T47D (cell line): ENCODE measurements around the gene KIF6.

Source experiments
- DNase-seq, 2 experiments: peaks; one replicate each; pipeline versions ENCODE4 v3.0.0 to v3.0.0-alpha.2; 2011 to 2012; ENCODE audit warnings: low read depth in 1 of 2, low spot score in 1 of 2
- JUND ChIP-seq: IDR thresholded peaks from 2 replicates; pipeline ENCODE4 v1.6.1; 2012; ENCODE audit warnings: low read depth
- in situ Hi-C: cut with HindIII; loops from 2 replicates; pipeline ENCODE4 v1.10.0; 2016; ENCODE audit warnings: low sequenced_read_pairs, low pct_unique_long_range_greater_than_20kb

Gene KIF6

GRCh38 chr6:39362487-39362865 is 362.7 kb downstream of the KIF6 start:
- no peak for TF ChIP-seq JUND
- in situ Hi-C loops, result no loop called here
- DNase-seq, result peak in 1 of 2 experiments; percentile 48

DNA sequence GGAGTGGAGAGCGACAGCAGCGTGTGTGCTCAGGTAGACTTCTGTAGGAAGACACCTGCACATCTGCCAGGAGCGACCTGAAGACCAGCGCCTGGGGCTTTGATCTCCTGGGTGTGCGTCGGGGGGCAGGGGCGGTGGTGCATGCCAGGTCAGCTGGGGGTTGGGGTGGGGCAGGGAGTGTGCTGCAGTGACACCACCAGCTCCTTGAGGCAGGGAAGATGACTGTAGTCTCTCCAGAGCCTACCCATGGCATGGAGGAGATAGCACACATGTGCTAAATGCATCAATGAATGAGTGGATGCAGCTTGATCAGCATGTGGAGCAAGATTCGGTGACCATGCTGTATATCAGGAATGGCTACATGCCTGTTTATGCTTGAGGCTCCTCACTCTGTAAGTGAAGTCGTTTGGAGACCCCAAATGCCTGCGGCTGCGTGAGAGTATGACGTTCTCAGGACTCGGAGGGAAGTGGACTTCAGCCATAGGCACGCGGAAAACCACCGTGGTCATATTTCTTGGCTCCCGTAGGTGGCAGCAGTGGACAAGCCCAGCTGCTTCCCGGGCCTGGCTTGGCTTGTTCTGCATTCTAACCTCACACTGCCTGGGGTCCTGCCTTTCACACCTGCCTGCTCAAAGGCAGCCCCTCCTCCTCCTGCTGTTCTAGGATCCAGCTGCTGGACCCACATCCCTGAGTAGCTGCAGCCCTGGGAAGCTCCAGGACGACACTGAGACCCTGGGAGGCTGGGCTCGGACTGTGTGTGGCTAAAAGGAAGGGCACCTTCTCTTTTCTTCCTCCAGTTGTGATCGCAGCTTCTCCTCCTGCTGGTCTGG is 363.3 kb downstream of the KIF6 start:
- in situ Hi-C loops, result no loop called here
- no peak for TF ChIP-seq JUND
- peak; percentile 75 for DNase-seq

DNA sequence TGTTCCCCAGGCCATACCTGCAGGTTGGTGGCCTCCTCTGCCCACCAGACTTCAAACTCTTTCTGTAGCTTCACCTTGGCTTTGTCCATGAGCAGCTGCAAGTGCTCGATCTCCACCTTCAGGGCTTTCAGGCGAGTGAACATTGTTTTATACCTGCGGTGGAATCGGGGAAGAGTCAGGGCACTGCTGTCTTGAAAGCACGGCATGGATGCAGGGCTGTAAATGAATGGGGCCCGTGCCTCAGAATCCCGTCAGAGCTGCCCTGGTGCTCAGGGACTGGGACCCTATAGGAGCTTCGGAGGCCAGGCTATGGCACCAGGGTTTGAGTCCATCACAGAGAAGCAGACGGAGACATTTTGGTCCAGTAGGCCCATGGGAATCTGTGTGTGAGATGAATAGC is 364.8 kb downstream of the KIF6 start:
- no peak for TF ChIP-seq JUND
- no peak for DNase-seq
- in situ Hi-C loops, result no loop called here

DNA sequence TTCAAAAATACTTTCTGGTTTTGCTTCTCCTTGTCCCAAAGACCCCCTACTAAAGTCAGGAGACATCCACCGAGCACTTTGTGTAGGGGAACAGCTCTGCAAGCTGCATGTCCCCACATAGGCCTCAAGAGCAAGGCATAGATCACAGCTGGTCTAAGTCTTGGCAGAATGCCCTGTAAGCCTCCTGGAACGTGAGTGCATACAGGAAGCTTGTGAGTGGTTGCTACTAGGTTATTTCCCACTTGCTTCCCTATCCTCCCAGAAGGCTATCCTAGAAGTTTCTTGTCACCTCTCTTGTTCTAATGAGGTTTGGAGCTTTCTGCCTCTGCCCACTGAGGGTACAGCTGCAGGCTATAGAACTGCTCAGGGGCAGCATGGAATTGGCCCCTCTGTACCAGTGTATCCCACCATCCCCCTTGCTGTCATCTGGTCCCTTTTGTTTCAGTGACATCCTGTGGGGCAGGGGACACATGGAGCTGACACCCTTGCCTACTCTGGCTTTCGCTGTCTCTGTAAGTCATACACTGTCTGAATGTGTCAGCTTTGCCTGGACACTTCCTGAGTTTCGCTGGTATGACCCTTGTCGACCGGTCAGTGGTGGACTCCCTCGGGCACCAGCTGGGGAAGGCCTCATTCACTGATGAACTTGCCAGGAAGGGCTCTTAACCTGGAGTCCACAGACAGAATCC is 367.1 kb downstream of the KIF6 start:
- in situ Hi-C loops, result no loop called here
- peak in 1 of 2 experiments; percentile 38 for DNase-seq
- no peak for TF ChIP-seq JUND

- no peak for DNase-seq
- TF ChIP-seq JUND, result no peak
- in situ Hi-C loops, result no loop called here
These were observed 371.4 kb downstream of the KIF6 start for GRCh38 chr6:39353698-39354315.

- in situ Hi-C loops, result no loop called here
- no peak for DNase-seq
- TF ChIP-seq JUND, result no peak
These were observed 374.3 kb downstream of the KIF6 start for GRCh38 chr6:39350723-39351505.

DNA sequence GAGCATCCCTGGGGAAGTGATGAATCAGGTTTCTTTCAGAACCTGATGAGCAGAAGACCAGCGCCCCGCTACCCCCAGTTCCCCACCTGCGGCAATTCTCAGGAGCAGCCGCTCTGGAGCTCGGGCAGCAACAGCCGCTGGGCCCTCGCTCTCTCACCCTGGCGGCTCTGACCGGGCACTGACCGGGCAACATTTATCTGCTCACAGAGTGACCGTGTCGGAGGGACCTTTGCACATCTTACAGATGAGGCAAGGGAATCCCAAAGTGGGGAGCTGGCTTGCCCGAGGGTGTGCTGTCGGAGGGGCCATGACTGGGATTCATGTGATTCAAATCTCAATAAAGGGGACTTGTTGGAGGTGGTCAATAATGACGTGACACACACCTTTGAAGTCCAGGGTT is 376.5 kb downstream of the KIF6 start:
- DNase-seq, result no peak
- no peak for TF ChIP-seq JUND
- in situ Hi-C loops, result no loop called here

DNA sequence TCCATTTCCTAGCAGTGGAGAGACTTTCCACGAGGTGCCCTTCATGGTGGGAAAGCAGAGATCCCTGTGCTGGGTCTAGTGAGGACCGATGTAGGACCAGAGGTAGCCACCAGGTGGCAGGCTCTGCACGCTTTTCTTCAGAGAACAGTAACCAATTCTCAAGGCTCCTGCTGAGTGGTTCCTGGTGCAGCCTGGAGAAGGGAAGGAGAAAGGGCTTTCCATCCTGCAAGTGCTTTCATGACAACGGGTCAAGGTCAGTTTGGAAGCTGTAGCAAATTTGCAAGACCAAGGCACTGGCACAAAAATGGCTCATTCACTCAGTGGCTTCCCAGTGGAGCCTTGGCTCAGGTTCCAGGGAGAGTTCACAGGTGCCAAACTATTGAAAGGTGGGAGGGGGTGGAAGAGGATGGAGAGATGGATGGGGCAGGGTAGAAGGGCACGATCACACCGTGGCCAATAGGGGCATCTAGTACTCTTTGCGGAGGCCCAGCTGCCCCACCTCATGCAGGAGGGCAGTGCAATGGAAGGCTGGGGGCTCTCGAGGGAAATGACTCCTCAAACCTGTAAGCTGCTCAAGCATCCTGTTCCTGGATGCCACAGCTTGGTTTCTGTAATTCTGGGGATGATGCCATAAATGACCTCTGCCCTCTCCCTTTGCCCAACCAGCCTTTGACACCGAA is 377.2 kb downstream of the KIF6 start:
- TF ChIP-seq JUND, result no peak
- DNase-seq, result peak; percentile 75 to 92
- in situ Hi-C loops, result no loop called here

DNA sequence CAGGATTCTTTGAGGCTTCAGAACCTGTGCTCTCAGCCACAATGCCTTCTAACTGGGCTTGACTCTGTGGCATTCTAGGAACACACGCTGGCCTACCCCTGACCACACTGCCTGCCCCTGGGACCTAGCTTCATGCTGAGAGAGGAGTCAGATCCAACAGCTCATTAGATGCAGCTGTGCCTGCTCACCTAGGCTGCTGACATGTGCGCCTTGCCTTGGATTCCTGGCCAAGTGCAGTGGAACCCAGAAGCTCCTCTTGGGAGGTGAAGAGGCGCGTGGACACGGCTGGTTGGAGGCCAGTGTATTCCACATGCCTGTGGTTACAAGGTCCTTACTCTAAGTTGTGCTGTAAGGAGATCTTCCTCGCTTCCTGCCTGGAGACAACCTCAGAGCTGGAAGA is 378.0 kb downstream of the KIF6 start:
- in situ Hi-C loops, result no loop called here
- DNase-seq, result no peak

DNA sequence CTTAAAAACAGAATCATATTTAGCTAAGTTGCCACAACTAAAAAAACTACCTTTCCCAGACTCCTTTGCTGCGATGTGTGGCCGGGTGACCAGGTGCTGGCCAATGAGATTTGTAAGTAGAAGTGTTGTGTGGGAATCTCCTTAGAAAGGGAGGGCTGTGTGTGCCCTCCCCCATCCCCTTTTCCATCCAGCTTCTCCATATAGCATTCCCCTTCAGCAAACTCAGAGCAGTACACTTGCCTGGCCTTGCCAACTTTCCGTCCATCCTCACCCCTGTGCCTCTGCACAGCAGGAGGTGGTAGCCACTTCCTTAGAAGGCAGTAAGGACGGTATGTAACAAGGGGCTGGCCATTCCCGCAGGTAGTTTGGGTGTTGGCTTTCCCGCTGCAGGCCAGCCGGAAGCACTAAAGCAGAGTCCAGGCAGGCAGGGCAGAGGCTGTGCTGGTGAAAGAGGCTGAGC is 380.4 kb downstream of the KIF6 start:
- in situ Hi-C loops, result no loop called here
- DNase-seq, result no peak
- no peak for TF ChIP-seq JUND

More for the DNA sequence above, 378.0 kb downstream of the KIF6 start:
- no peak for TF ChIP-seq JUND

GRCh38 chr6:39343396-39343870 is 381.8 kb downstream of the KIF6 start:
- TF ChIP-seq JUND, result no peak
- no peak for DNase-seq
- in situ Hi-C loops, result no loop called here
